ENCODE results near the gene LGALS9C.
"Not testable (repeated sequence)": the region's sequence is repeated elsewhere in the genome, so short reads cannot be mapped to it uniquely, and the experiment has no call there.

Gene LGALS9C

GRCh38 chr17:18481775-18482174 lies 5.2 kb downstream of the LGALS9C start:
- H3K36me3 ChIP-seq (ENCODE audit: insufficient read depth, low read length); H3K4me1 ChIP-seq (ENCODE audit: insufficient read depth, low read length); H3K27me3 ChIP-seq (ENCODE audit: control insufficient read depth in 1 of 2, insufficient read depth in 2 of 2, low read length in 2 of 2); H3K9ac ChIP-seq (ENCODE audit: low read length); H3K9me3 ChIP-seq (ENCODE audit: low read length); H3K27ac ChIP-seq (ENCODE audit: low read depth, low read length); H3K4me3 ChIP-seq (ENCODE audit: low read depth in 1 of 2, low read length in 2 of 2): not testable (repeated sequence)

GRCh38 chr17:18485936-18486464 lies 9.4 kb downstream of the LGALS9C start:
- H3K4me3 ChIP-seq (ENCODE audit: low read depth in 1 of 2, low read length in 2 of 2); H3K27me3 ChIP-seq (ENCODE audit: control insufficient read depth in 1 of 2, insufficient read depth in 2 of 2, low read length in 2 of 2); H3K36me3 ChIP-seq (ENCODE audit: insufficient read depth, low read length); H3K27ac ChIP-seq (ENCODE audit: low read depth, low read length); H3K4me1 ChIP-seq (ENCODE audit: insufficient read depth, low read length); H3K9ac ChIP-seq (ENCODE audit: low read length); H3K9me3 ChIP-seq (ENCODE audit: low read length): not testable (repeated sequence)

- not testable (repeated sequence) for H3K9me3 ChIP-seq (ENCODE audit: low read length); H3K4me1 ChIP-seq (ENCODE audit: insufficient read depth, low read length); H3K27ac ChIP-seq (ENCODE audit: low read depth, low read length); H3K36me3 ChIP-seq (ENCODE audit: insufficient read depth, low read length); H3K4me3 ChIP-seq (ENCODE audit: low read depth in 1 of 2, low read length in 2 of 2); H3K9ac ChIP-seq (ENCODE audit: low read length); H3K27me3 ChIP-seq (ENCODE audit: control insufficient read depth in 1 of 2, insufficient read depth in 2 of 2, low read length in 2 of 2)
Measured at GRCh38 chr17:18487633-18488032, 11.0 kb downstream of the LGALS9C start.

GRCh38 chr17:18488622-18489021 lies 12.0 kb downstream of the LGALS9C start:
- H3K9ac ChIP-seq (ENCODE audit: low read length); H3K36me3 ChIP-seq (ENCODE audit: insufficient read depth, low read length); H3K27ac ChIP-seq (ENCODE audit: low read depth, low read length); H3K27me3 ChIP-seq (ENCODE audit: control insufficient read depth in 1 of 2, insufficient read depth in 2 of 2, low read length in 2 of 2); H3K4me3 ChIP-seq (ENCODE audit: low read depth in 1 of 2, low read length in 2 of 2); H3K4me1 ChIP-seq (ENCODE audit: insufficient read depth, low read length); H3K9me3 ChIP-seq (ENCODE audit: low read length): not testable (repeated sequence)

- H3K9me3 ChIP-seq (ENCODE audit: low read length); H3K27me3 ChIP-seq (ENCODE audit: control insufficient read depth in 1 of 2, insufficient read depth in 2 of 2, low read length in 2 of 2); H3K27ac ChIP-seq (ENCODE audit: low read depth, low read length); H3K36me3 ChIP-seq (ENCODE audit: insufficient read depth, low read length); H3K4me3 ChIP-seq (ENCODE audit: low read depth in 1 of 2, low read length in 2 of 2); H3K9ac ChIP-seq (ENCODE audit: low read length); H3K4me1 ChIP-seq (ENCODE audit: insufficient read depth, low read length): not testable (repeated sequence)
Measured at GRCh38 chr17:18490016-18490415, 13.4 kb downstream of the LGALS9C start.

- H3K36me3 ChIP-seq (ENCODE audit: insufficient read depth, low read length); H3K27ac ChIP-seq (ENCODE audit: low read depth, low read length); H3K4me1 ChIP-seq (ENCODE audit: insufficient read depth, low read length); H3K4me3 ChIP-seq (ENCODE audit: low read depth in 1 of 2, low read length in 2 of 2); H3K27me3 ChIP-seq (ENCODE audit: control insufficient read depth in 1 of 2, insufficient read depth in 2 of 2, low read length in 2 of 2); H3K9ac ChIP-seq (ENCODE audit: low read length); H3K9me3 ChIP-seq (ENCODE audit: low read length): not testable (repeated sequence)
Measured at GRCh38 chr17:18492712-18493480, 16.3 kb downstream of the LGALS9C start.

GRCh38 chr17:18494250-18494768 lies 17.7 kb downstream of the LGALS9C start:
- not testable (repeated sequence) for H3K9ac ChIP-seq (ENCODE audit: low read length); H3K4me3 ChIP-seq (ENCODE audit: low read depth in 1 of 2, low read length in 2 of 2); H3K4me1 ChIP-seq (ENCODE audit: insufficient read depth, low read length); H3K27me3 ChIP-seq (ENCODE audit: control insufficient read depth in 1 of 2, insufficient read depth in 2 of 2, low read length in 2 of 2); H3K36me3 ChIP-seq (ENCODE audit: insufficient read depth, low read length); H3K27ac ChIP-seq (ENCODE audit: low read depth, low read length); H3K9me3 ChIP-seq (ENCODE audit: low read length)

GRCh38 chr17:18497044-18497443 lies 20.5 kb downstream of the LGALS9C start:
- H3K4me3 ChIP-seq (ENCODE audit: low read depth in 1 of 2, low read length in 2 of 2); H3K36me3 ChIP-seq (ENCODE audit: insufficient read depth, low read length); H3K9ac ChIP-seq (ENCODE audit: low read length); H3K4me1 ChIP-seq (ENCODE audit: insufficient read depth, low read length); H3K27ac ChIP-seq (ENCODE audit: low read depth, low read length); H3K27me3 ChIP-seq (ENCODE audit: control insufficient read depth in 1 of 2, insufficient read depth in 2 of 2, low read length in 2 of 2); H3K9me3 ChIP-seq (ENCODE audit: low read length): not testable (repeated sequence)

GRCh38 chr17:18499100-18499499 lies 22.5 kb downstream of the LGALS9C start:
- not testable (repeated sequence) for H3K9me3 ChIP-seq (ENCODE audit: low read length); H3K4me1 ChIP-seq (ENCODE audit: insufficient read depth, low read length); H3K27ac ChIP-seq (ENCODE audit: low read depth, low read length); H3K36me3 ChIP-seq (ENCODE audit: insufficient read depth, low read length); H3K4me3 ChIP-seq (ENCODE audit: low read depth in 1 of 2, low read length in 2 of 2); H3K27me3 ChIP-seq (ENCODE audit: control insufficient read depth in 1 of 2, insufficient read depth in 2 of 2, low read length in 2 of 2); H3K9ac ChIP-seq (ENCODE audit: low read length)

GRCh38 chr17:18499756-18500155 lies 23.2 kb downstream of the LGALS9C start:
- not testable (repeated sequence) for H3K9me3 ChIP-seq (ENCODE audit: low read length); H3K36me3 ChIP-seq (ENCODE audit: insufficient read depth, low read length); H3K4me1 ChIP-seq (ENCODE audit: insufficient read depth, low read length); H3K27ac ChIP-seq (ENCODE audit: low read depth, low read length); H3K27me3 ChIP-seq (ENCODE audit: control insufficient read depth in 1 of 2, insufficient read depth in 2 of 2, low read length in 2 of 2); H3K9ac ChIP-seq (ENCODE audit: low read length); H3K4me3 ChIP-seq (ENCODE audit: low read depth in 1 of 2, low read length in 2 of 2)

- H3K4me1 ChIP-seq (ENCODE audit: insufficient read depth, low read length); H3K4me3 ChIP-seq (ENCODE audit: low read depth in 1 of 2, low read length in 2 of 2); H3K27me3 ChIP-seq (ENCODE audit: control insufficient read depth in 1 of 2, insufficient read depth in 2 of 2, low read length in 2 of 2); H3K9ac ChIP-seq (ENCODE audit: low read length); H3K36me3 ChIP-seq (ENCODE audit: insufficient read depth, low read length); H3K27ac ChIP-seq (ENCODE audit: low read depth, low read length); H3K9me3 ChIP-seq (ENCODE audit: low read length): not testable (repeated sequence)
Measured at GRCh38 chr17:18500281-18500680, 23.7 kb downstream of the LGALS9C start.

- H3K4me3 ChIP-seq (ENCODE audit: low read depth in 1 of 2, low read length in 2 of 2); H3K9me3 ChIP-seq (ENCODE audit: low read length); H3K9ac ChIP-seq (ENCODE audit: low read length); H3K27ac ChIP-seq (ENCODE audit: low read depth, low read length); H3K27me3 ChIP-seq (ENCODE audit: control insufficient read depth in 1 of 2, insufficient read depth in 2 of 2, low read length in 2 of 2); H3K36me3 ChIP-seq (ENCODE audit: insufficient read depth, low read length); H3K4me1 ChIP-seq (ENCODE audit: insufficient read depth, low read length): not testable (repeated sequence)
Measured at GRCh38 chr17:18500816-18501215, 24.2 kb downstream of the LGALS9C start.

Data from muscle layer of colon (tissue), 2 donors.